CD4-positive, alpha-beta memory T cell (primary cell): ENCODE results near the gene PMPCB. TPM values are rescaled to one million over a fixed set of nuclear protein-coding genes. Genes with fewer than 3 reads are reported as not detected.
A peak's percentile ranks its signal among the peaks of the same experiment; 100 is the strongest.

Experiments
- CTCF ChIA-PET: fragments of 350-600 bp; sonication (Branson Sonifier 250); formaldehyde crosslinking; loops from one replicate; lab custom pipeline; 2021; ENCODE audit warnings: inconsistent platforms; ENCODE audit not compliant: partially characterized antibody; lab: Charles Lee
- POLR2A ChIA-PET: fragments of 350-600 bp; sonication (Branson Sonifier 250); formaldehyde crosslinking; loops from one replicate; lab custom pipeline; 2021; ENCODE audit not compliant: partially characterized antibody; lab: Charles Lee
- DNase-seq, 5 donors: peaks; one replicate each; pipeline versions ENCODE4 v3.0.0 to v3.0.0-alpha.2; 2020 to 2022; ENCODE audit warnings: mixed read lengths in 1 of 5
- H3K27ac ChIP-seq: one replicate; pipeline ENCODE4 v1.7.0; 2013; ENCODE audit warnings: low read depth, low read length
- H3K27me3 ChIP-seq: 2 replicates; pipeline ENCODE4 v1.7.0; 2013; ENCODE audit warnings: mild to moderate bottlenecking, low read length, moderate library complexity; ENCODE audit not compliant: insufficient read depth
- H3K36me3 ChIP-seq: 2 replicates; pipeline ENCODE4 v1.7.0; 2013; ENCODE audit warnings: mild to moderate bottlenecking, low read length, moderate library complexity; ENCODE audit not compliant: insufficient read depth
- H3K4me1 ChIP-seq: 2 replicates; pipeline ENCODE4 v1.7.0; 2013; ENCODE audit warnings: mild to moderate bottlenecking, low read length, moderate library complexity; ENCODE audit not compliant: insufficient read depth
- H3K4me3 ChIP-seq, 2 donors: one replicate each; pipeline ENCODE4 v1.7.0; 2013; ENCODE audit warnings: low read length in 2 of 2, mild to moderate bottlenecking in 1 of 2
- H3K9me3 ChIP-seq, 2 donors: one replicate each; pipeline ENCODE4 v1.7.0; 2013; ENCODE audit warnings: low read length in 2 of 2, control low read depth in 1 of 2; ENCODE audit not compliant: control insufficient read depth in 1 of 2
- H3K27ac Mint-ChIP-seq, 7 donors: one replicate each; pipeline ENCODE4 v1.8.0; 2020 to 2021; ENCODE audit warnings: mixed read lengths in 7 of 7, mild to moderate bottlenecking in 6 of 7, inconsistent platforms in 3 of 7, moderate library complexity in 3 of 7
- H3K27me3 Mint-ChIP-seq, 2 donors: one replicate each; pipeline ENCODE4 v1.8.0; 2020 to 2021; ENCODE audit warnings: mixed read lengths in 2 of 2
- H3K36me3 Mint-ChIP-seq, 2 donors: one replicate each; pipeline ENCODE4 v1.8.0; 2020 to 2021; ENCODE audit warnings: mixed read lengths in 2 of 2, inconsistent platforms in 1 of 2, mild to moderate bottlenecking in 1 of 2
- H3K4me1 Mint-ChIP-seq, 4 donors: one replicate each; pipeline ENCODE4 v1.8.0; 2020 to 2021; ENCODE audit warnings: mixed read lengths in 4 of 4, mild to moderate bottlenecking in 1 of 4
- H3K4me3 Mint-ChIP-seq, 8 donors: one replicate each; pipeline ENCODE4 v1.8.0; 2020 to 2021; ENCODE audit warnings: mixed read lengths in 8 of 8, mild to moderate bottlenecking in 7 of 8, moderate library complexity in 6 of 8, inconsistent platforms in 3 of 8
- H3K9me3 Mint-ChIP-seq, 8 donors: one replicate each; pipeline ENCODE4 v1.8.0; 2020 to 2021; ENCODE audit warnings: mixed read lengths in 8 of 8, mild to moderate bottlenecking in 5 of 8, inconsistent platforms in 3 of 8, moderate library complexity in 1 of 8
- intact Hi-C: fragments of 100-400 bp; cut with micrococcal nuclease; formaldehyde crosslinking; loops from one replicate; pipeline ENCODE4 v1.15.1; 2023
- polyA plus RNA-seq, 2 donors: library from polyadenylated mRNA; unstranded; fragments of 300-500 nt; fragmentation: Illumina TruSeq; gene quantifications; one replicate each; pipeline ENCODE4 v1.2.3, GENCODE V29; 2021
- total RNA-seq, 2 experiments: library from RNA; stranded (reverse); gene quantifications; one replicate each; pipeline ENCODE4 v1.2.3, GENCODE V29; 2021

Gene PMPCB
- total and polyA plus RNA-seq, 4 experiments from 2014 or later, result 71.2 to 86.1 (median 74.4) TPM

- no peak for DNase-seq
- Mint-ChIP-seq H3K4me1 (peaks cover 20 to 50% (median 32%) of the 10 kb centered on the region in 4 donors), H3K4me3 (peak overlapping the region; percentile 83 to 94 (median 92)), H3K36me3 (peaks cover 26 to 38% of the 10 kb centered on the region in 2 donors), H3K27ac (peak overlapping the region; percentile 90 to 96 (median 93)), H3K27me3 (no peaks in the 10 kb centered on the region), H3K9me3 (peaks cover 0 to 2% (median 0%) of the 10 kb centered on the region in 8 donors)
- Histone ChIP-seq H3K27me3 (no peaks in the 10 kb centered on the region), H3K4me1 (peaks cover 34% of the 10 kb centered on the region), H3K27ac (peak overlapping the region; percentile 88), H3K36me3 (peaks cover 23% of the 10 kb centered on the region), H3K9me3 (no peaks in the 10 kb centered on the region), H3K4me3 (peak overlapping the region; percentile 70 to 76)
- intact Hi-C loops, result loop anchor here (1.0 to 5.0 kb wide), 8 partner anchors 18 to 1620 kb away; partner anchors contain the start of genes FAM185A, FBXL13, NAPEPLD and PSMC2
- CTCF ChIA-PET, result interaction anchor here (0.9 to 2.3 kb wide), 8 partner anchors 9 to 1620 kb away, joined by 3 to 12 read pairs (median 6); partner anchors contain the start of gene PSMC2
- POLR2A ChIA-PET, result interaction anchor here (1.0 to 2.6 kb wide), 7 partner anchors 8 to 223 kb away, joined by 3 to 19 read pairs (median 5); partner anchors contain the start of genes ARMC10, DNAJC2, FBXL13 and PSMC2
Observed at GRCh38 chr7:103297837-103298179, 573 bp downstream of the PMPCB start.

- ChIA-PET POLR2A (interaction anchor here (0.6 to 1.2 kb wide), 2 partner anchors 39 to 225 kb away, joined by 3 to 4 read pairs; partner anchors contain the start of genes ARMC10 and FBXL13), CTCF (interaction anchor here (1.2 kb wide), 1 partner anchor 49 kb away, joined by 3 read pairs; no protein-coding TSS in a partner anchor)
- Histone ChIP-seq H3K27ac (no peak overlapping the region), H3K36me3 (peaks cover 35% of the 10 kb centered on the region), H3K4me3 (no peak overlapping the region), H3K27me3 (no peaks in the 10 kb centered on the region), H3K9me3 (no peaks in the 10 kb centered on the region), H3K4me1 (peaks cover 35% of the 10 kb centered on the region)
- Mint-ChIP-seq H3K4me1 (peaks cover 25 to 50% (median 32%) of the 10 kb centered on the region in 4 donors), H3K36me3 (peaks cover 35 to 56% of the 10 kb centered on the region in 2 donors), H3K4me3 (no peak overlapping the region), H3K9me3 (peaks cover 0 to 2% (median 0%) of the 10 kb centered on the region in 8 donors), H3K27ac (peak overlapping the region in 1 of 7 donors; percentile 90), H3K27me3 (no peaks in the 10 kb centered on the region)
- intact Hi-C loops, result loop anchor here (5.0 kb wide), 3 partner anchors 227 to 858 kb away; partner anchors contain the start of genes FAM185A and FBXL13
- no peak for DNase-seq
Observed at GRCh38 chr7:103299660-103300059, 2.4 kb downstream of the PMPCB start.

- ChIA-PET POLR2A (no interaction called here), CTCF (no interaction called here)
- no peaks in the 10 kb centered on the region for H3K27me3 Mint-ChIP-seq
- intact Hi-C loops, result no loop called here
- peaks cover 46 to 67% of the 10 kb centered on the region in 2 donors for H3K36me3 Mint-ChIP-seq
- H3K9me3 ChIP-seq, result no peaks in the 10 kb centered on the region
- no peak overlapping the region for H3K27ac Mint-ChIP-seq
- no peak overlapping the region for H3K4me3 Mint-ChIP-seq
- no peak overlapping the region for H3K27ac ChIP-seq
- no peak for DNase-seq
- peaks cover 25 to 40% (median 27%) of the 10 kb centered on the region in 4 donors for H3K4me1 Mint-ChIP-seq
- H3K36me3 ChIP-seq, result peaks cover 41% of the 10 kb centered on the region
- peaks cover 0 to 2% (median 0%) of the 10 kb centered on the region in 8 donors for H3K9me3 Mint-ChIP-seq
- no peak overlapping the region for H3K4me3 ChIP-seq
- H3K4me1 ChIP-seq, result peaks cover 34% of the 10 kb centered on the region
- no peaks in the 10 kb centered on the region for H3K27me3 ChIP-seq
Observed at GRCh38 chr7:103301441-103301840, 4.2 kb downstream of the PMPCB start.

DNA sequence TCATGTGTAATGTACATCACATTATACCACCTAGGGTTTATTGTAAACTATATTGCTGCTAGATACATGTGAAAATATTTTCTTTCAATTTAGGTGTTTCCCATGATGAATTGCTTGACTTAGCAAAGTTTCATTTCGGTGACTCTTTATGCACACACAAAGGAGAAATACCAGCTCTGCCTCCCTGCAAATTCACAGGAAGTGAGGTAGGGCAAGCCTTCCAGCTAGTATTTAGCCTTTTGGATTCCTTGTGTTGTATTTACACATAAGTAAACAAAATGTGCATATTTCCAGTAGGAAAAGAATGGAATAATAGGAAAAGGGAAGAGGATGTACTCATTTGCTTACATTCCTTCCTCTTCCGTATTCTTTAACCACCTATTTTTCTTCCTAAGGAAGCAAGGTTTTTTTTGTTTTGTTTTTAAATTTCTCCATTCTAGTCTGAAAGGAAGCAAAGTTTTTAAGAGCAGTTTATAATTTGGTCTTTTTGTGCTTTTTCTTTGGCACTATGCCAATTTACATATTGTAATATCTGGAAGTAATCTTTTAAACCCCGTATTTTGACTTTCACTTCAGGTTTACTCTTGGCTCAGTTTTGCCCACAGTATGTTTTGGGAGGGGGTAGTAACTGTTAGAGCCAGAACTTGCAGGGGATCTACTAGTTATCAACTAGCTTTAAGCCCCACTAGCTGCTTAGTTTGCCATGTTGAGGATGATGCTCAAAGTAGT lies 10.4 kb downstream of the PMPCB start:
- peak overlapping the region in 4 of 7 donors; percentile 6 to 42 (median 33) for H3K27ac Mint-ChIP-seq
- ChIA-PET POLR2A (interaction anchor here (1.4 kb wide), 1 partner anchor 37 kb away, joined by 3 read pairs; the partner anchor contains the start of gene DNAJC2), CTCF (interaction anchor here (1.6 kb wide), 1 partner anchor 10 kb away, joined by 5 read pairs; the partner anchor contains the start of gene PMPCB)
- H3K9me3 ChIP-seq, result no peaks in the 10 kb centered on the region
- peaks cover under 1 to 7% (median 4%) of the 10 kb centered on the region in 4 donors for H3K4me1 Mint-ChIP-seq
- no peak overlapping the region for H3K4me3 Mint-ChIP-seq
- peaks cover 34 to 81% of the 10 kb centered on the region in 2 donors for H3K36me3 Mint-ChIP-seq
- H3K36me3 ChIP-seq, result peaks cover 71% of the 10 kb centered on the region
- H3K27ac ChIP-seq, result no peak overlapping the region
- no peak overlapping the region for H3K4me3 ChIP-seq
- no peaks in the 10 kb centered on the region for H3K27me3 ChIP-seq
- no peaks in the 10 kb centered on the region for H3K9me3 Mint-ChIP-seq
- H3K27me3 Mint-ChIP-seq, result no peaks in the 10 kb centered on the region
- DNase-seq, result no peak
- H3K4me1 ChIP-seq, result peaks cover 2% of the 10 kb centered on the region
- intact Hi-C loops, result no loop called here

GRCh38 chr7:103314852-103315251 lies 17.6 kb downstream of the PMPCB start:
- Mint-ChIP-seq H3K4me3 (no peak overlapping the region), H3K27ac (peak overlapping the region in 2 of 7 donors; percentile 41 to 71), H3K36me3 (peaks cover 57 to 89% of the 10 kb centered on the region in 2 donors), H3K27me3 (no peaks in the 10 kb centered on the region), H3K4me1 (peaks cover 0 to 4% (median 1%) of the 10 kb centered on the region in 4 donors), H3K9me3 (no peaks in the 10 kb centered on the region)
- Histone ChIP-seq H3K4me3 (no peak overlapping the region), H3K36me3 (peaks cover 95% of the 10 kb centered on the region), H3K9me3 (no peaks in the 10 kb centered on the region), H3K4me1 (no peaks in the 10 kb centered on the region), H3K27me3 (no peaks in the 10 kb centered on the region), H3K27ac (no peak overlapping the region)
- CTCF ChIA-PET, result no interaction called here
- no peak for DNase-seq
- intact Hi-C loops, result no loop called here
- POLR2A ChIA-PET, result no interaction called here

GRCh38 chr7:103316380-103316941 lies 19.2 kb downstream of the PMPCB start:
- ChIA-PET POLR2A (interaction anchor here (0.9 to 1.5 kb wide), 2 partner anchors 19 to 28 kb away, joined by 3 read pairs; partner anchors contain the start of genes DNAJC2 and PMPCB), CTCF (no interaction called here)
- Histone ChIP-seq H3K27ac (no peak overlapping the region), H3K27me3 (no peaks in the 10 kb centered on the region), H3K36me3 (peaks cover 82% of the 10 kb centered on the region), H3K9me3 (no peaks in the 10 kb centered on the region), H3K4me3 (no peak overlapping the region), H3K4me1 (no peaks in the 10 kb centered on the region)
- no peaks in the 10 kb centered on the region for H3K9me3 Mint-ChIP-seq
- peak overlapping the region in 6 of 7 donors; percentile 5 to 89 (median 54) for H3K27ac Mint-ChIP-seq
- H3K36me3 Mint-ChIP-seq, result peaks cover 57 to 78% of the 10 kb centered on the region in 2 donors
- intact Hi-C loops, result no loop called here
- H3K4me3 Mint-ChIP-seq, result no peak overlapping the region
- peaks cover 0 to 4% (median 1%) of the 10 kb centered on the region in 4 donors for H3K4me1 Mint-ChIP-seq
- no peaks in the 10 kb centered on the region for H3K27me3 Mint-ChIP-seq
- no peak for DNase-seq
